ENCODE results near the gene R3HDM4.
"Not testable (repeated sequence)": the region's sequence is repeated elsewhere in the genome, so short reads cannot be mapped to it uniquely, and the experiment has no call there.

The R3HDM4 gene

GRCh38 chr19:911197-912033, 1.6 kb downstream of the R3HDM4 start:
- no peak for DNase-seq

GRCh38 chr19:907183-907853, 5.7 kb downstream of the R3HDM4 start:
- no peak for DNase-seq

GRCh38 chr19:906480-906879, 6.5 kb downstream of the R3HDM4 start:
- no peak for DNase-seq

- no peak for DNase-seq
Measured at GRCh38 chr19:904545-904944, 8.5 kb downstream of the R3HDM4 start.

GRCh38 chr19:903266-903797, 9.7 kb downstream of the R3HDM4 start:
- DNase-seq, result no peak

- DNase-seq, result no peak
Measured at GRCh38 chr19:902446-903226, 10.4 kb downstream of the R3HDM4 start.

GRCh38 chr19:902093-902370, 11.0 kb downstream of the R3HDM4 start:
- DNase-seq, result no peak

- DNase-seq, result no peak
Measured at GRCh38 chr19:901216-902092, 11.6 kb downstream of the R3HDM4 start.

- DNase-seq, result no peak
Measured at GRCh38 chr19:900302-901111, 12.5 kb downstream of the R3HDM4 start.

- DNase-seq, result no peak
Measured at GRCh38 chr19:900043-900301, 13.0 kb downstream of the R3HDM4 start.

- no peak for DNase-seq
Measured at GRCh38 chr19:899336-900042, 13.5 kb downstream of the R3HDM4 start.

- DNase-seq, result no peak
Measured at GRCh38 chr19:898663-899062, 14.4 kb downstream of the R3HDM4 start.

- no peak for DNase-seq
Measured at GRCh38 chr19:897442-898039, 15.5 kb downstream of the R3HDM4 start.

GRCh38 chr19:896999-897398, 16.0 kb downstream of the R3HDM4 start:
- DNase-seq, result no peak

GRCh38 chr19:896434-896833, 16.6 kb downstream of the R3HDM4 start:
- DNase-seq, result no peak

- peak; percentile 83 for DNase-seq
Measured at GRCh38 chr19:892894-893689, 19.9 kb downstream of the R3HDM4 start, which contains the start of the genes MED16 and RNU6-9. MED16 (minus strand) TSS chr19:893187; CDS start chr19:891131, 2,056 bp downstream. RNU6-9 (plus strand) TSS chr19:893484.

- DNase-seq, result no peak
Measured at GRCh38 chr19:892243-892893, 20.7 kb downstream of the R3HDM4 start.

GRCh38 chr19:891421-892200, 21.4 kb downstream of the R3HDM4 start:
- not testable (repeated sequence) for DNase-seq
